RWPE1 (cell line): ENCODE results near the gene BNIP5.

Experiments
- CTCF ChIA-PET: fragments of 350-600 bp; sonication (Branson Sonifier 250); formaldehyde crosslinking; extraction: SDS; loops from one replicate; lab custom pipeline; 2021; lab: Yijun Ruan, JAX
- POLR2A ChIA-PET: fragments of 400-600 bp; formaldehyde crosslinking; extraction: SDS; loops from one replicate; lab custom pipeline; 2020; ENCODE audit warnings: antibody characterized with exemption; ENCODE audit not compliant: low non-redundant PET; lab: Yijun Ruan, JAX
- DNase-seq: peaks from one replicate; pipeline ENCODE4 v3.0.0; 2012; ENCODE audit warnings: low spot score
- H3K27ac ChIP-seq: fragments of 450-650 bp; 2 replicates; pipeline ENCODE4 v1.5.1; 2017
- CTCF ChIP-seq: fragments of 450-650 bp; conservative IDR thresholded peaks from 2 replicates; pipeline ENCODE4 v1.5.1; 2017; ENCODE audit warnings: low read depth, mild to moderate bottlenecking

Gene BNIP5

DNA sequence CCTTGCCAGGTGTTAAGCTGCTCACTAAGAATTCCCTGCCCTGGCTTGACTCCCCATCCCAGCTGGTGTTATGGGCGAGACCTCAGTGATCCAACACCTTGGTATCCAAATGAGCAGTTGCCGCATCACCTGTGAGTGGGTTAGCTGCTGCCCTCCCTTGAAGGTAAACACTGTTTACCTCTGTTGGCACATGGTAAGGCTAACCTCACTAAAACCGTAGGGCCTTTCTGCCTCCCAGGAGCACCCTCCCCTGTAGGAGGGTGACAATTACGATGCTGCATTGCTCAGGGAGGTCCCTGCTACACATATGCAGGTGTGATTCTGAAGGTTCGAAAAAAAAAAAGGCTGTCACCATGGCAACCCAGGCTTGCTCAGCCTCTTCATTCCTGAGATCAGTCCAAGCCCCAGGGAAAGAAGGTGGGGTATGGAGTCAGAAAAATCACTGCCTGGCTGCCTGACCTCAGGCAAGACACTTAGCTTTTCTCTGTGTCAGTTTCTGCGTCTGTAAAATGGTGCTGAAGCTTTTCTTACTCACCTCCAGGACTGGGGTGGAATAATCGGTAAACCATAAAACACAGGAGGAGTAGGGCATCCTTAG lies 47.3 kb downstream of the BNIP5 start:
- ChIA-PET POLR2A (no interaction called here), CTCF (interaction anchor here (0.6 to 0.7 kb wide), 3 partner anchors 13 to 555 kb away, joined by 3 to 5 read pairs (median 3); no protein-coding TSS in a partner anchor)
- TF ChIP-seq CTCF, result no peak
- H3K27ac ChIP-seq, result no peak overlapping the region
- peak; percentile 85 for DNase-seq

GRCh38 chr6:36286858-36287257 lies 49.8 kb downstream of the BNIP5 start:
- no peak for TF ChIP-seq CTCF
- H3K27ac ChIP-seq, result no peak overlapping the region
- ChIA-PET CTCF (interaction anchor here (0.7 kb wide), 1 partner anchor 17 kb away, joined by 3 read pairs; no protein-coding TSS in a partner anchor), POLR2A (no interaction called here)
- no peak for DNase-seq

DNA sequence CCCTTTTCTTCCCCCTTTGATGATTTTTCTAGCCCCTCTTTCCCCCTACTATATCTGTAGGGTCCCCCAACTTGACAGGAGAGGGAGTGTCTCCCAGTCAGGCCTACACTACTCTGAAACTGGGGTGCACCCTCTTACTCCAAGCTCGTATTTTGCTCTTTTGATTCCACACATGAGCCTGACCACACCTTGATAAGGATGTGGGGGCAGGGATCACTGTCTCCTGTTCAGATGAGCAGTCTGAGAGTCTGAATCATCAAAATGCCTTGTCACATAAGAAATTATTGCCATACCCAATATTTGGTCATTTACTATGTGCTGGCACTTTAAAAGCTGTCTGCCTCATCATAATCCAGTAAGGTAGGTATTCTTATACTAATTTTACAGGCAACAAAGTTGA lies 50.9 kb downstream of the BNIP5 start:
- CTCF ChIA-PET, result interaction anchor here (0.6 kb wide), 1 partner anchor 379 kb away, joined by 7 read pairs; no protein-coding TSS in a partner anchor
- no peak for TF ChIP-seq CTCF
- no peak for DNase-seq
- POLR2A ChIA-PET, result no interaction called here
- H3K27ac ChIP-seq, result no peak overlapping the region

DNA sequence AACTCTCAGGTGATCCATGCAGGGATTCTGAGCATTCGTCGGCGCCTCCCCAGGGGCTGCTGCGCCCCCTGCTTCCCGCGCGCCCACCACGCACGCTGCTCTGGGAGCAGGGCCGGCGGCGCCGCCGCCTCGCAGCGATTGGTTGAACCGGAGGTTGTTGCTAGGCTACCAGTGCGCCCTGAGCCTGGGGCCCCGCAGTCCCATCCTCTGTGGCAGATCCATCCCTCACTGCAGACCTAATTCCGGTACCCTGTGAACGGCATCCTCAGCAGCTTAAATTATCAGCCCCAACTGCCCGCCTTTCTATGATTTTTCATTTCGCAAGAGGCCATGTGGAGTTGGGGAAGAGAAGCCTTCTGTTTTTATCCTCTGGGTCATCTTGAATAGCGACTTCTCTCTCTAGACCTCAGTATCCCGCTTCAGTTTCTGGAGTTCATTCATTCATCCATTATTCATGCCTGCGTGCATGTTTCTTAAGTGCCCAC lies 51.5 kb downstream of the BNIP5 start:
- no peak for DNase-seq
- TF ChIP-seq CTCF, result no peak
- ChIA-PET CTCF (interaction anchor here (0.6 kb wide), 1 partner anchor 379 kb away, joined by 7 read pairs; no protein-coding TSS in a partner anchor), POLR2A (no interaction called here)
- no peak overlapping the region for H3K27ac ChIP-seq

- ChIA-PET POLR2A (no interaction called here), CTCF (no interaction called here)
- no peak overlapping the region for H3K27ac ChIP-seq
- DNase-seq, result no peak
- no peak for TF ChIP-seq CTCF
Observed at GRCh38 chr6:36284359-36284758, 52.3 kb downstream of the BNIP5 start.

- no peak for TF ChIP-seq CTCF
- ChIA-PET CTCF (interaction anchor here (0.6 kb wide), 1 partner anchor 20 kb away, joined by 4 read pairs; no protein-coding TSS in a partner anchor), POLR2A (interaction anchor here (0.6 kb wide), 1 partner anchor 66 kb away, joined by 3 read pairs; no protein-coding TSS in a partner anchor)
- no peak for DNase-seq
- no peak overlapping the region for H3K27ac ChIP-seq
Observed at GRCh38 chr6:36283608-36284007, 53.1 kb downstream of the BNIP5 start.
